ENCODE results near the gene TBC1D22A.

- TF ChIP-seq CTCF (IDR thresholded peaks at IDR 0.05) (no peak), EP300 (IDR thresholded peaks at IDR 0.05) (no peak), POLR2AphosphoS5 (IDR thresholded peaks at IDR 0.05) (no peak), POLR2A (IDR thresholded peaks at IDR 0.05) (no peak)
Measured at GRCh38 chr22:47139790-47140119, 377.3 kb downstream of the TBC1D22A start.

Measured in gastroesophageal sphincter (tissue), 3 donors.